GM12878 (cell line): Measurements from ENCODE around the gene ZNF655. TPM values are rescaled to one million over a fixed set of nuclear protein-coding genes. Genes with fewer than 3 reads are reported as not detected.
A peak's percentile ranks its signal among the peaks of the same experiment; 100 is the strongest.

ENCODE experiments used
- ATAC-seq: fragments of 200-7000 bp; cut with Tn5 transposase; 3 replicates; pipeline ENCODE4 v1.9.1; 2020; ENCODE audit warnings: mild to moderate bottlenecking, moderate library complexity
- BruUV-seq: library from RNA; stranded (reverse); fragments of 400-500 nt; replicated peaks from 2 replicates; lab custom pipeline; 2021; lab: Mats Ljungman, UMichigan
- CTCF ChIA-PET: fragments of 300-600 bp; sonication (Branson Sonifier 250); formaldehyde crosslinking; extraction: SDS; loops from one replicate; lab custom pipeline; 2021; ENCODE audit warnings: inconsistent platforms; lab: Yijun Ruan, JAX
- POLR2A ChIA-PET: fragments of 350-600 bp; formaldehyde crosslinking; extraction: SDS; loops from one replicate; lab custom pipeline; 2021; ENCODE audit warnings: inconsistent platforms; lab: Charles Lee
- RAD21 ChIA-PET: fragments of 300-600 bp; sonication (Branson Sonifier 250); formaldehyde crosslinking; loops from one replicate; lab custom pipeline; 2023; ENCODE audit warnings: antibody characterized with exemption; ENCODE audit not compliant: unreplicated experiment; lab: Charles Lee
- SMC1A ChIA-PET: fragments of 300-600 bp; sonication (Branson Sonifier 250); formaldehyde crosslinking; loops from one replicate; lab custom pipeline; 2023; ENCODE audit not compliant: unreplicated experiment, uncharacterized antibody; lab: Charles Lee
- DNase-seq: peaks from one replicate; pipeline ENCODE4 v3.0.0-alpha.2; 2011; ENCODE audit warnings: low read depth, low spot score
- FAIRE-seq: peaks from 3 replicates; lab custom pipeline; 2011; peaks lifted over from hg19 to GRCh38; lab: Jason Lieb, UNC
- H2AFZ ChIP-seq: 2 replicates; pipeline ENCODE4 v1.6.0; 2011; ENCODE audit warnings: low read depth, low read length, control low read depth; ENCODE audit not compliant: control insufficient read depth
- H3K27ac ChIP-seq: 2 replicates; pipeline ENCODE4 v1.5.1; 2011; ENCODE audit warnings: control low read depth; ENCODE audit not compliant: control insufficient read depth, insufficient read depth
- H3K27me3 ChIP-seq, 2 experiments: replicated peaks in 1 of 2; 2 replicates each; pipeline versions ENCODE4 v1.6.0 to v1.6.1; 2011; ENCODE audit warnings: low read length in 1 of 2; ENCODE audit not compliant: control insufficient read depth in 2 of 2, insufficient read depth in 2 of 2
- H3K36me3 ChIP-seq, 2 experiments: 2 replicates each; pipeline ENCODE4 v1.5.1; 2011; ENCODE audit warnings: low read length in 1 of 2; ENCODE audit not compliant: control insufficient read depth in 2 of 2, insufficient read depth in 2 of 2
- H3K4me1 ChIP-seq: 2 replicates; pipeline ENCODE4 v1.6.1; 2011; ENCODE audit warnings: mild to moderate bottlenecking, low read length, moderate library complexity, mixed read lengths; ENCODE audit not compliant: control insufficient read depth, insufficient read depth
- H3K4me2 ChIP-seq: 2 replicates; pipeline ENCODE4 v1.6.0; 2011; ENCODE audit warnings: control low read depth; ENCODE audit not compliant: control insufficient read depth, insufficient read depth
- H3K4me3 ChIP-seq: fragments of 200-600 bp; sonication (generic); 2 replicates; pipeline ENCODE4 v1.5.1; 2016
- H3K79me2 ChIP-seq: 2 replicates; pipeline ENCODE4 v1.6.0; 2011; ENCODE audit warnings: low read length; ENCODE audit not compliant: control insufficient read depth, insufficient read depth
- H3K9ac ChIP-seq: 2 replicates; pipeline ENCODE4 v1.8.0; 2011; ENCODE audit warnings: low read length, control low read depth, mixed read lengths; ENCODE audit not compliant: control insufficient read depth, insufficient read depth
- H3K9me3 ChIP-seq: replicated peaks from 3 replicates; pipeline ENCODE4 v1.5.1; 2011; ENCODE audit warnings: mild to moderate bottlenecking, low read length; ENCODE audit not compliant: control insufficient read depth, insufficient read depth
- H4K20me1 ChIP-seq: 2 replicates; pipeline ENCODE4 v1.6.0; 2011; ENCODE audit not compliant: control insufficient read depth, insufficient read depth
- BACH1 ChIP-seq: fragments of 450-650 bp; IDR thresholded peaks from 2 replicates; pipeline ENCODE4 v1.6.1; 2017; ENCODE audit warnings: mild to moderate bottlenecking, borderline replicate concordance
- CTCF ChIP-seq, 3 experiments: IDR thresholded peaks in 2 of 3; conservative IDR thresholded peaks in 1 of 3; 2 replicates each; pipeline ENCODE4 v1.5.1; 2011; ENCODE audit warnings: low read depth in 3 of 3, low read length in 3 of 3, mild to moderate bottlenecking in 3 of 3, control low read depth in 2 of 3, moderate library complexity in 2 of 3, inconsistent platforms in 1 of 3, mixed read lengths in 1 of 3; ENCODE audit not compliant: control insufficient read depth in 2 of 3, insufficient read depth in 1 of 3; ENCODE audit errors: extremely low read depth in 1 of 3
- IRF4 ChIP-seq: IDR thresholded peaks from 2 replicates; pipeline ENCODE4 v1.6.1; 2011; ENCODE audit warnings: low read depth, low read length
- RAD21 ChIP-seq: IDR thresholded peaks from 2 replicates; pipeline ENCODE4 v1.6.1; 2011; ENCODE audit warnings: mild to moderate bottlenecking, low read depth, low read length, moderate library complexity; ENCODE audit not compliant: insufficient read depth
- RBBP5 ChIP-seq: fragments of 200-600 bp; sonication (generic); conservative IDR thresholded peaks from 2 replicates; pipeline ENCODE4 v1.6.1; 2016
- WGBS: methylation state at CpG from one replicate; pipeline ENCODE4 v1.1.6; 2016; ENCODE audit warnings: low lambda C conversion rate; ENCODE audit not compliant: insufficient replicate concordance, insufficient coverage; ENCODE audit errors: missing lambda C conversion rate; 5-methylcytosine and 5-hydroxymethylcytosine counted together
- in situ Hi-C: fragments of 300-500 bp; cut with MboI; formaldehyde crosslinking; loops from 9 replicates; pipeline ENCODE4 v1.14.3; 2018; ENCODE audit warnings: mixed read lengths
- intact Hi-C: fragments of 100-400 bp; cut with micrococcal nuclease; formaldehyde crosslinking; loops from one replicate; pipeline ENCODE4 v1.14.2; 2022; ENCODE audit not compliant: unreplicated experiment
- polyA plus RNA-seq, 11 experiments: library from polyadenylated mRNA; depleted of rRNA in 4 of 11; unstranded in 6 of 11; stranded (reverse) in 5 of 11; fragments of >200 nt; fragmentation: Nextera tagmentation in 4 of 11; fragmentation: Illumina TruSeq in 1 of 11; extraction: Ambion mirVana in 4 of 11; extraction: Trizol in 1 of 11; gene quantifications; 1 replicate in 1 of 11; 2 replicates in 10 of 11; pipeline versions ENCODE4 v1.2.1 to v1.2.3, GENCODE V29; 2011 to 2016; ENCODE audit warnings: inconsistent platforms in 2 of 11, missing spikeins in 2 of 11, low read depth in 1 of 11
- total RNA-seq, 4 experiments: library from RNA; depleted of rRNA in 3 of 4; stranded (reverse); fragments of >200 nt in 3 of 4; fragmentation: Illumina TruSeq in 1 of 4; extraction: Trizol in 1 of 4; gene quantifications; 2 replicates each; pipeline versions ENCODE4 v1.2.1 to v1.2.3, GENCODE V29; 2013 to 2021

The ZNF655 gene
- total and polyA plus RNA-seq, 10 of the 15 experiments (the other 5 are each of a cell fraction or from before 2014, with no cell fraction given) = 14.5 to 107 (median 52.8) TPM

- intact Hi-C loops = no loop called here
- ChIA-PET SMC1A (interaction anchor here (0.7 to 1.0 kb wide), 4 partner anchors 9 to 90 kb away, joined by 3 to 4 read pairs (median 3); partner anchors contain the start of gene ZSCAN25), RAD21 (interaction anchor here (1.0 kb wide), 1 partner anchor 389 kb away, joined by 3 read pairs; no protein-coding TSS in a partner anchor), CTCF (interaction anchor here (0.6 to 1.2 kb wide), 7 partner anchors 21 to 1491 kb away, joined by 3 to 4 read pairs (median 3); partner anchors contain the start of genes ZKSCAN5 and ZNF655), POLR2A (no interaction called here)
- Histone ChIP-seq H3K27ac (no peak overlapping the region), H2AFZ (no peak overlapping the region), H3K27me3 (no peaks in the 10 kb centered on the region), H3K4me3 (no peak overlapping the region), H3K9ac (no peak overlapping the region), H3K36me3 (peaks cover 6 to 26% of the 10 kb centered on the region in 2 experiments), H3K79me2 (no peaks in the 10 kb centered on the region), H3K4me1 (no peaks in the 10 kb centered on the region), H4K20me1 (no peaks in the 10 kb centered on the region), H3K9me3 (peaks cover 19% of the 10 kb centered on the region; the same call in 2 of the 3 replicates), H3K4me2 (no peak overlapping the region)
- BruUV-seq = TSS peak; percentile 50
- DNase-seq = no peak
- in situ Hi-C loops = no loop called here
- 99% methylated on average over 21 of the region's 21 CpGs for WGBS
- peak in 1 of 3 experiments; percentile 36; a peak in 2 of 6 replicates for TF ChIP-seq CTCF (IDR thresholded peaks at IDR 0.05 in 2 of 3, conservative IDR thresholded peaks at IDR 0.05 in 1 of 3; ENCODE audit: control insufficient read depth in 2 of 3, extremely low read depth in 1 of 3, insufficient read depth in 1 of 3, low read depth in 3 of 3, low read length in 3 of 3)
- no peak for TF ChIP-seq BACH1
- no peak for TF ChIP-seq RBBP5
- TF ChIP-seq IRF4 = no peak
- peak; percentile 22; the same call in 1 of the 2 replicates for TF ChIP-seq RAD21
- no peak for FAIRE-seq
- no peak; the same call in 2 of the 3 replicates for ATAC-seq
Measured at GRCh38 chr7:99525713-99526440, 32.6 kb upstream of the ZNF655 start.
